H1 (cell line): ENCODE results near the gene GLOD4. TPM values are rescaled to one million over a fixed set of nuclear protein-coding genes. Genes with fewer than 3 reads are reported as not detected.

ENCODE experiments used
- polyA plus RNA-seq, 7 experiments: library from polyadenylated mRNA; depleted of rRNA in 3 of 7; stranded (reverse) in 5 of 7; unstranded in 2 of 7; fragments of >200 nt in 5 of 7; fragments of 200-250 nt in 2 of 7; gene quantifications; 1 replicate in 5 of 7; 2 replicates in 1 of 7; 4 replicates in 1 of 7; pipeline versions ENCODE4 v1.2.1 to v1.2.3, GENCODE V29; 2011 to 2013; ENCODE audit warnings: missing spikeins in 2 of 7, mixed read lengths in 2 of 7
- total RNA-seq: library from RNA; stranded (reverse); fragmentation: NEBNext Ultra II Directional; extraction: Animal tissue kit (Norgen Biotek cat#: 25700); gene quantifications from 2 replicates; pipeline ENCODE4 v1.2.1, GENCODE V29; 2021

The GLOD4 gene
- total and polyA plus RNA-seq, 2 of the 8 experiments (the other 6 are each of a cell fraction or from before 2014, with no cell fraction given): 36.8 to 81.3 TPM

Other genes starting within 250 kb of the GLOD4 start
- 52.7 and 53.9 TPM in 2 replicates for gene VPS53, start 67.4 kb downstream of the GLOD4 start, total RNA-seq
- gene VPS53, start 67.4 kb downstream of the GLOD4 start, polyA plus RNA-seq (2011; rRNA removed): 12.3 and 13.0 TPM in 2 replicates
- 23.8 and 26.1 TPM in 2 replicates for gene TLCD3A, start 49.7 kb downstream of the GLOD4 start, total RNA-seq
- gene TLCD3A, start 49.7 kb downstream of the GLOD4 start, polyA plus RNA-seq (2011; rRNA removed): 42.4 and 48.8 TPM in 2 replicates
- 51.9 and 55.9 TPM in 2 replicates for gene GEMIN4, start 30.0 kb downstream of the GLOD4 start, total RNA-seq
- 32.1 and 57.6 TPM in 2 replicates for gene GEMIN4, start 30.0 kb downstream of the GLOD4 start, polyA plus RNA-seq (2011; rRNA removed)
- 20.8 and 22.3 TPM in 2 replicates for gene MRM3, start 73 bp upstream of the GLOD4 start, total RNA-seq
- gene MRM3, start 73 bp upstream of the GLOD4 start, polyA plus RNA-seq (2011; rRNA removed): 10.1 and 10.7 TPM in 2 replicates
- 88.4 and 94.1 TPM in 2 replicates for gene NXN, start 197.5 kb upstream of the GLOD4 start, total RNA-seq
- 107 and 205 TPM in 2 replicates for gene NXN, start 197.5 kb upstream of the GLOD4 start, polyA plus RNA-seq (2011; rRNA removed)
- gene TIMM22, start 214.8 kb upstream of the GLOD4 start, total RNA-seq: 17.2 and 17.4 TPM in 2 replicates
- 13.4 and 13.8 TPM in 2 replicates for gene TIMM22, start 214.8 kb upstream of the GLOD4 start, polyA plus RNA-seq (2011; rRNA removed)